H9 (cell line): ENCODE measurements around the gene PRCC. TPM values are rescaled to one million over a fixed set of nuclear protein-coding genes. Genes with fewer than 3 reads are reported as not detected.

ENCODE experiments used
- DNase-seq: peaks from one replicate; pipeline ENCODE4 v3.0.0-alpha.2; 2017
- H2AFZ ChIP-seq: one replicate; pipeline ENCODE4 v1.6.1; 2013; ENCODE audit warnings: mild to moderate bottlenecking, low read length, control low read depth, moderate library complexity
- H2AK5ac ChIP-seq: 2 replicates; pipeline ENCODE4 v1.6.1; 2013; ENCODE audit warnings: low read length, control low read depth, mixed read lengths; ENCODE audit not compliant: insufficient read length
- H2BK120ac ChIP-seq: one replicate; pipeline ENCODE4 v1.6.1; 2013; ENCODE audit warnings: low read depth, mild to moderate bottlenecking, low read length, control low read depth, inconsistent platforms; ENCODE audit not compliant: poor library complexity, severe bottlenecking
- H2BK12ac ChIP-seq: 2 replicates; pipeline ENCODE4 v1.6.1; 2013; ENCODE audit warnings: low read length, control low read depth, mixed read lengths, low read depth; ENCODE audit not compliant: insufficient read length
- H2BK15ac ChIP-seq: 2 replicates; pipeline ENCODE4 v1.6.1; 2013; ENCODE audit warnings: low read depth, low read length, control low read depth
- H2BK20ac ChIP-seq: one replicate; pipeline ENCODE4 v1.6.1; 2013; ENCODE audit warnings: low read depth, mild to moderate bottlenecking, low read length, control low read depth, inconsistent platforms; ENCODE audit not compliant: poor library complexity, severe bottlenecking
- H2BK5ac ChIP-seq: 2 replicates; pipeline ENCODE4 v1.6.1; 2013; ENCODE audit warnings: low read length, control low read depth, mixed read lengths; ENCODE audit not compliant: insufficient read length
- H3K14ac ChIP-seq: 2 replicates; pipeline ENCODE4 v1.6.1; 2013; ENCODE audit warnings: low read length, control low read depth; ENCODE audit not compliant: insufficient read depth
- H3K18ac ChIP-seq: 2 replicates; pipeline ENCODE4 v1.6.1; 2013; ENCODE audit warnings: low read depth, mild to moderate bottlenecking, mixed read lengths, low read length, control low read depth; ENCODE audit not compliant: insufficient read length
- H3K23ac ChIP-seq: 2 replicates; pipeline ENCODE4 v1.6.1; 2013; ENCODE audit warnings: low read length, control low read depth, mixed read lengths, low read depth; ENCODE audit not compliant: insufficient read length
- H3K23me2 ChIP-seq: 2 replicates; pipeline ENCODE4 v1.6.1; 2013; ENCODE audit warnings: low read depth, mild to moderate bottlenecking, mixed read lengths, low read length, control low read depth; ENCODE audit not compliant: insufficient read length, poor library complexity, severe bottlenecking
- H3K27ac ChIP-seq: 2 replicates; pipeline ENCODE4 v1.5.1; 2013; ENCODE audit warnings: low read length, control low read depth, mixed read lengths, low read depth; ENCODE audit not compliant: insufficient read length
- H3K27me3 ChIP-seq: 2 replicates; pipeline ENCODE4 v1.6.1; 2013; ENCODE audit warnings: low read length, control low read depth, inconsistent platforms; ENCODE audit not compliant: insufficient read depth
- H3K4ac ChIP-seq: 2 replicates; pipeline ENCODE4 v1.6.1; 2013; ENCODE audit warnings: low read depth, mild to moderate bottlenecking, control low read depth, inconsistent platforms, low read length, moderate library complexity
- H3K4me1 ChIP-seq: 2 replicates; pipeline ENCODE4 v1.6.1; 2013; ENCODE audit warnings: low read length, control low read depth, inconsistent platforms; ENCODE audit not compliant: insufficient read depth
- H3K4me2 ChIP-seq: 2 replicates; pipeline ENCODE4 v1.6.1; 2013; ENCODE audit warnings: low read length, control low read depth, mixed read lengths; ENCODE audit not compliant: insufficient read length, insufficient read depth
- H3K56ac ChIP-seq: 2 replicates; pipeline ENCODE4 v1.6.1; 2013; ENCODE audit warnings: low read depth, mild to moderate bottlenecking, mixed read lengths, low read length, control low read depth; ENCODE audit not compliant: insufficient read length
- H3K79me1 ChIP-seq: 2 replicates; pipeline ENCODE4 v1.6.1; 2013; ENCODE audit warnings: low read depth, mild to moderate bottlenecking, moderate library complexity, low read length, control low read depth, inconsistent platforms; ENCODE audit not compliant: insufficient read depth, poor library complexity, severe bottlenecking
- H3K79me2 ChIP-seq: 2 replicates; pipeline ENCODE4 v1.6.1; 2013; ENCODE audit warnings: low read length, control low read depth, inconsistent platforms; ENCODE audit not compliant: insufficient read depth
- H3K9ac ChIP-seq: 2 replicates; pipeline ENCODE4 v1.6.1; 2013; ENCODE audit warnings: low read length, control low read depth, mixed read lengths; ENCODE audit not compliant: insufficient read length; ENCODE audit errors: extremely low read depth
- H3K9me3 ChIP-seq: one replicate; pipeline ENCODE4 v1.6.1; 2013; ENCODE audit warnings: low read depth, low read length, inconsistent platforms; ENCODE audit not compliant: control insufficient read depth
- H3T11ph ChIP-seq: one replicate; pipeline ENCODE4 v1.6.1; 2013; ENCODE audit warnings: mild to moderate bottlenecking, low read length, control low read depth, inconsistent platforms
- H4K20me1 ChIP-seq: one replicate; pipeline ENCODE4 v1.6.1; 2013; ENCODE audit not compliant: control insufficient read depth, insufficient read length, insufficient read depth
- H4K5ac ChIP-seq: 2 replicates; pipeline ENCODE4 v1.6.1; 2013; ENCODE audit warnings: low read depth, mild to moderate bottlenecking, mixed read lengths, low read length, control low read depth; ENCODE audit not compliant: insufficient read length
- H4K8ac ChIP-seq: replicated peaks from 2 replicates; pipeline ENCODE4 v1.6.1; 2013; ENCODE audit warnings: low read length, control low read depth, mixed read lengths, low read depth; ENCODE audit not compliant: insufficient read length
- H4K91ac ChIP-seq: 2 replicates; pipeline ENCODE4 v1.6.1; 2013; ENCODE audit warnings: low read depth, mild to moderate bottlenecking, moderate library complexity, mixed read lengths, low read length, control low read depth; ENCODE audit not compliant: insufficient read length
- H3K27ac Mint-ChIP-seq, 3 experiments: 2 replicates in 2 of 3; 3 replicates in 1 of 3; pipeline ENCODE4 v1.8.0; 2020 to 2021; ENCODE audit warnings: mixed read lengths in 3 of 3, mild to moderate bottlenecking in 1 of 3, moderate library complexity in 1 of 3
- H3K27me3 Mint-ChIP-seq: 2 replicates; pipeline ENCODE4 v1.8.0; 2021; ENCODE audit warnings: low read depth, mild to moderate bottlenecking, moderate library complexity, mixed read lengths
- H3K36me3 Mint-ChIP-seq, 3 experiments: 2 replicates in 2 of 3; 3 replicates in 1 of 3; pipeline ENCODE4 v1.8.0; 2020 to 2021; ENCODE audit warnings: low read depth in 3 of 3, mixed read lengths in 3 of 3; ENCODE audit not compliant: insufficient read depth in 1 of 3
- H3K4me1 Mint-ChIP-seq, 2 experiments: 2 replicates each; pipeline ENCODE4 v1.8.0; 2020; ENCODE audit warnings: mixed read lengths in 2 of 2
- H3K4me3 Mint-ChIP-seq, 2 experiments: 2 replicates in 1 of 2; 3 replicates in 1 of 2; pipeline ENCODE4 v1.8.0; 2020 to 2021; ENCODE audit warnings: mild to moderate bottlenecking in 2 of 2, mixed read lengths in 2 of 2, moderate library complexity in 1 of 2
- H3K9me3 Mint-ChIP-seq, 2 experiments: 2 replicates in 1 of 2; 3 replicates in 1 of 2; pipeline ENCODE4 v1.8.0; 2020; ENCODE audit warnings: mild to moderate bottlenecking in 2 of 2, mixed read lengths in 2 of 2, moderate library complexity in 1 of 2
- CTCF ChIP-seq: fragments of 200-600 bp; sonication (generic); conservative IDR thresholded peaks from 3 replicates; pipeline ENCODE4 v1.8.0; 2021; ENCODE audit warnings: antibody characterized with exemption, mild to moderate bottlenecking
- WGBS: extraction: QIAGEN DNeasy Blood & Tissue Kit; methylation state at CpG from one replicate; pipeline ENCODE4 v1.1.7; 2013; ENCODE audit warnings: missing lambda C conversion rate, low lambda C conversion rate, mixed read lengths; ENCODE audit not compliant: insufficient read length; ENCODE audit errors: extremely low coverage; 5-methylcytosine and 5-hydroxymethylcytosine counted together
- total RNA-seq: library from RNA; stranded (reverse); gene quantifications from 2 replicates; pipeline ENCODE4 v1.2.1, GENCODE V29; 2021

PRCC gene
- total RNA-seq, 1 experiment from 2014 or later: 129 TPM

- no peak for TF ChIP-seq CTCF
- Histone ChIP-seq H3K79me2 (peaks cover 24% of the 10 kb centered on the region; the same call in 1 of the 2 replicates), H3K79me1 (peaks cover 19% of the 10 kb centered on the region), H3K18ac (no peak overlapping the region), H3K9me3 (no peaks in the 10 kb centered on the region), H4K91ac (no peak overlapping the region), H3K23ac (no peak overlapping the region), H4K5ac (no peak overlapping the region), H3K14ac (no peak overlapping the region), H3K56ac (no peak overlapping the region), H2BK12ac (no peak overlapping the region), H2BK15ac (no peak overlapping the region), H4K20me1 (no peaks in the 10 kb centered on the region), H3K27me3 (no peaks in the 10 kb centered on the region), H3K4ac (no peak overlapping the region), H2BK120ac (no peak overlapping the region), H3K27ac (no peak overlapping the region), H4K8ac (no peak overlapping the region), H2BK20ac (no peak overlapping the region), H3K4me2 (no peak overlapping the region), H3T11ph (no peak overlapping the region), H2BK5ac (no peak overlapping the region), H3K9ac (no peak overlapping the region), H2AK5ac (no peak overlapping the region), H3K23me2 (no peaks in the 10 kb centered on the region), H2AFZ (no peak overlapping the region), H3K4me1 (no peaks in the 10 kb centered on the region)
- Mint-ChIP-seq H3K27ac (no peak overlapping the region), H3K4me1 (peaks cover 0 to 5% of the 10 kb centered on the region in 2 experiments; a peak in 2 of 4 replicates), H3K36me3 (peaks cover 8 to 28% (median 21%) of the 10 kb centered on the region in 3 experiments; a peak in 6 of 7 replicates), H3K4me3 (no peak overlapping the region), H3K27me3 (no peaks in the 10 kb centered on the region), H3K9me3 (no peaks in the 10 kb centered on the region)
- WGBS: no CpG with 5 or more reads among the region's 1 CpG
- no peak for DNase-seq
These were observed 10.2 kb downstream of the PRCC start for GRCh38 chr1:156777573-156777972.
